Measurements from ENCODE around the gene PLEKHJ1. TPM values are rescaled to one million over a fixed set of nuclear protein-coding genes. Genes with fewer than 3 reads are reported as not detected.

Gene PLEKHJ1
- total and polyA plus RNA-seq, 9 of the 15 experiments (the other 6 are each of a cell fraction or from before 2014, with no cell fraction given) = 1.5 to 188 (median 63.9) TPM

- FAIRE-seq (no peak), DNase-seq (ENCODE audit: extremely low read depth in 1 of 4, low spot score in 3 of 4) (peak in 1 of 4 experiments; percentile 55), ATAC-seq (no peak)
- intact Hi-C loops (cut with micrococcal nuclease) = no loop called here
- peaks cover 5% of the 10 kb centered on the region for H3K9me1 ChIP-seq (ENCODE audit: control insufficient read depth, insufficient read depth, low read length)
- ChIA-PET POLR2A (interaction anchor here (0.5 to 7.0 kb wide), 13 partner anchors 8 to 1001 kb away, joined by 3 to 86 read pairs (median 5); partner anchors contain the start of gene AP3D1), CTCF (ENCODE audit: low intra/inter-chr PET ratio) (no interaction called here)
- no peaks in the 10 kb centered on the region for H3K9me3 ChIP-seq (replicated peaks; ENCODE audit: control insufficient read depth, insufficient read depth, low read depth, low read length)
- in situ Hi-C loops (cut with MboI) = loop anchor here (5.0 kb wide), 1 partner anchor 34 kb away; the partner anchor contains the start of genes PLEKHJ1 and SF3A2
- H3K9ac ChIP-seq (ENCODE audit: insufficient read depth in 1 of 2, low read depth in 2 of 2, low read length in 2 of 2) = peak overlapping the region; percentile 92 to 98
- H2AFZ ChIP-seq (ENCODE audit: low read depth, low read length) = no peak overlapping the region
- H3K4me3 ChIP-seq = peak overlapping the region; percentile 91
- peak overlapping the region; percentile 94 for H3K27ac ChIP-seq (ENCODE audit: extremely low read depth, low read depth, low read length)
- H3K4me2 ChIP-seq (ENCODE audit: insufficient read depth, low read length) = peak overlapping the region; percentile 89
- 3% methylated on average over 38 of the region's 43 CpGs for WGBS (ENCODE audit: insufficient coverage, low coverage, missing lambda C conversion rate)
- H3K79me2 ChIP-seq (ENCODE audit: control insufficient read depth, insufficient read depth, low read length) = peaks cover 69% of the 10 kb centered on the region
- peaks cover 34% of the 10 kb centered on the region for H3K36me3 ChIP-seq (ENCODE audit: control insufficient read depth, insufficient read depth, low read length)
- TSS peak; percentile 29 for BruUV-seq (replicated peaks)
- H4K20me1 ChIP-seq (replicated peaks; ENCODE audit: control insufficient read depth, insufficient read depth, low read length) = peaks cover 47% of the 10 kb centered on the region
- H3K4me1 ChIP-seq (replicated peaks in 1 of 2; ENCODE audit: control insufficient read depth in 2 of 2, insufficient read depth in 2 of 2, low read length in 2 of 2) = peaks cover 19 to 80% of the 10 kb centered on the region in 2 experiments
- H3K27me3 ChIP-seq (ENCODE audit: control insufficient read depth in 2 of 2, insufficient read depth in 2 of 2, low read length in 2 of 2) = no peaks in the 10 kb centered on the region
- TF ChIP-seq NKRF (IDR thresholded peaks at IDR 0.05; ENCODE audit: borderline replicate concordance) (0 out of 2 replicates have a peak, but pooled peaks have one; percentile 9), SIN3A (IDR thresholded peaks at IDR 0.05; ENCODE audit: borderline replicate concordance in 2 of 2, control insufficient read depth in 1 of 2, low read depth in 2 of 2, low read length in 2 of 2) (peak; percentile 12 to 18; a peak in 1 of 4 replicates), KDM5B (IDR thresholded peaks at IDR 0.05; ENCODE audit: insufficient replicate concordance, low read depth, low read length) (peak; percentile 25), MTA3 (IDR thresholded peaks at IDR 0.05; ENCODE audit: borderline replicate concordance) (no peak), ZFX (CRISPR knock-in tag; IDR thresholded peaks at IDR 0.05) (peak; percentile 37; the same call in 1 of the 2 replicates), TBP (optimal IDR thresholded peaks at IDR 0.05; ENCODE audit: low read depth, low read length) (peak; percentile 3), MAZ (CRISPR knock-in tag; conservative IDR thresholded peaks at IDR 0.05 in 1 of 2, IDR thresholded peaks at IDR 0.05 in 1 of 2) (0 out of 4 replicates have a peak, but pooled peaks of 1 of the 2 experiments have one; percentile 16), RBFOX2 (IDR thresholded peaks at IDR 0.05; ENCODE audit: low read depth, low read length) (peak; percentile 70), SP2 (IDR thresholded peaks at IDR 0.05; ENCODE audit: extremely low read depth, low read depth, low read length, poor library complexity, severe bottlenecking) (no peak), SLC30A9 (CRISPR knock-in tag; IDR thresholded peaks at IDR 0.05) (no peak), KAT7 (CRISPR knock-in tag; IDR thresholded peaks at IDR 0.05; ENCODE audit: borderline replicate concordance) (0 out of 2 replicates have a peak, but pooled peaks have one; percentile 3)
- TF ChIP-seq, protein P1, sequence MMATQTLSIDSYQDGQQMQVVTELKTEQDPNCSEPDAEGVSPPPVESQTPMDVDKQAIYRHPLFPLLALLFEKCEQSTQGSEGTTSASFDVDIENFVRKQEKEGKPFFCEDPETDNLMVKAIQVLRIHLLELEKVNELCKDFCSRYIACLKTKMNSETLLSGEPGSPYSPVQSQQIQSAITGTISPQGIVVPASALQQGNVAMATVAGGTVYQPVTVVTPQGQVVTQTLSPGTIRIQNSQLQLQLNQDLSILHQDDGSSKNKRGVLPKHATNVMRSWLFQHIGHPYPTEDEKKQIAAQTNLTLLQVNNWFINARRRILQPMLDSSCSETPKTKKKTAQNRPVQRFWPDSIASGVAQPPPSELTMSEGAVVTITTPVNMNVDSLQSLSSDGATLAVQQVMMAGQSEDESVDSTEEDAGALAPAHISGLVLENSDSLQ (IDR thresholded peaks at IDR 0.05) = no peak
Measured at GRCh38 chr19:2271234-2272103, 35.3 kb upstream of the PLEKHJ1 start.

All from K562 (cell line).